Heart right ventricle (tissue), 16 donors: Measurements from ENCODE around the gene RIPOR2. TPM values are rescaled to one million over a fixed set of nuclear protein-coding genes. Genes with fewer than 3 reads are reported as not detected.

Source experiments
- ATAC-seq, 8 donors: fragments of 200-7000 bp; cut with Tn5 transposase; one replicate each; pipeline ENCODE4 v1.9.1; 2020; ENCODE audit warnings: mild to moderate bottlenecking in 8 of 8, moderate library complexity in 8 of 8, moderate number of reproducible peaks in 1 of 8
- DNase-seq, 2 donors: peaks; one replicate each; pipeline ENCODE4 v3.0.0-alpha.2; 2020
- H3K27ac ChIP-seq, 10 donors: fragments of 200-600 bp; sonication (generic) in 2 of 10; one replicate each; pipeline versions ENCODE4 v1.5.0 to v1.8.0; 2020 to 2022; ENCODE audit warnings: mild to moderate bottlenecking in 3 of 10
- H3K27me3 ChIP-seq, 7 donors: fragments of 200-600 bp; one replicate each; pipeline ENCODE4 v1.8.0; 2021 to 2022; ENCODE audit warnings: mild to moderate bottlenecking in 2 of 7
- H3K36me3 ChIP-seq, 9 donors: fragments of 200-600 bp; sonication (generic) in 1 of 9; one replicate each; pipeline versions ENCODE4 v1.5.0 to v1.8.0; 2020 to 2022; ENCODE audit warnings: mild to moderate bottlenecking in 2 of 9
- H3K4me1 ChIP-seq, 9 donors: fragments of 200-600 bp; sonication (generic) in 1 of 9; one replicate each; pipeline versions ENCODE4 v1.5.0 to v1.8.0; 2020 to 2022; ENCODE audit warnings: mild to moderate bottlenecking in 4 of 9
- H3K4me3 ChIP-seq, 10 donors: fragments of 200-600 bp; sonication (generic) in 2 of 10; one replicate each; pipeline versions ENCODE4 v1.5.0 to v1.8.0; 2020 to 2022; ENCODE audit warnings: mild to moderate bottlenecking in 7 of 10, moderate library complexity in 2 of 10
- H3K9me3 ChIP-seq, 11 donors: fragments of 200-600 bp in 10 of 11; sonication (generic) in 2 of 11; one replicate each; pipeline versions ENCODE4 v1.5.0 to v1.8.0; 2013 to 2022; ENCODE audit warnings: mild to moderate bottlenecking in 2 of 11, control low read depth in 1 of 11, moderate library complexity in 1 of 11
- CTCF ChIP-seq, 9 donors: fragments of 200-600 bp; sonication (generic) in 2 of 9; IDR thresholded peaks; one replicate each; pipeline versions ENCODE4 v1.5.0 to v1.8.0; 2021 to 2022; ENCODE audit warnings: antibody characterized with exemption in 9 of 9, mild to moderate bottlenecking in 5 of 9, moderate library complexity in 1 of 9
- WGBS, 2 donors: extraction: QIAGEN DNeasy Blood & Tissue Kit; methylation state at CpG; one replicate each; pipeline ENCODE4 v1.1.7; 2013; ENCODE audit warnings: inconsistent platforms in 1 of 2; 5-methylcytosine and 5-hydroxymethylcytosine counted together
- intact Hi-C, 10 donors: fragments of 100-400 bp; cut with DNase I; formaldehyde crosslinking; loops; one replicate each; pipeline versions ENCODE4 v1.11.1 to v1.14.2; 2022
- polyA plus RNA-seq, 2 donors: library from polyadenylated mRNA; stranded (reverse); fragments of 200-250 nt; gene quantifications; one replicate each; pipeline ENCODE4 v1.2.3, GENCODE V29; 2013
- total RNA-seq, 10 donors: library from RNA; stranded (reverse); fragmentation: NEBNext Ultra II Directional in 3 of 10; extraction: Animal tissue kit (Norgen Biotek cat#: 25700) in 3 of 10; gene quantifications; one replicate each; pipeline versions ENCODE4 v1.2.1 to v1.2.4, GENCODE V29; 2021 to 2023
- donor health status: Arrhythmogenic right ventricular cardiomyopathy.
- donor health status: ischemic (EF 13 %, LVEDD 7.1; RV severe dilation, severe dysfunction).
- donor health status: healthy with polysubstance abuse.
- donor health status: DM: no; HTN: yes; CAD: no.
- donor health status: DM: no; HTN: no; CAD: no.
- donor health status: ischemic (EF 25% LVEDD 6.9; RV normal size, moderate dysfunction).
- donor health status: ischemic (EF 25% LVEDD 5.7; RV mildly dilated, moderate dysfunction).
- donor health status: healthy.
- donor health status: DM: yes; HTN: yes; CAD: no.
- donor health status: Ischemic cardiomyopathy.
- donor health status: ischemic (EF 35%, LVEDD 5.7; RV mildly dilated, moderate dysfunction).
- donor health status: nonischemic (EF 11% LVEDD 7.7; RV severe dilation, severe dysfunction).
- donor health status: DM: yes; HTN: yes; CAD: no.
- donor health status: PGD.
- donor health status: ischemic (EF 29% LVEDD 5.4; RV normal size, mild dysfunction).
- donor health status: nonischemic (EF 23%, LVEDD 6.1; RV moderate dilation, normal function).

The RIPOR2 gene
- total and polyA plus RNA-seq, 12 donors: 1.2 to 14.5 (median 3.6) TPM

GRCh38 chr6:24854077-24854666 is 81.6 kb downstream of the RIPOR2 start:
- H3K27ac ChIP-seq: no peak overlapping the region
- WGBS, 2 donors: 38 to 53% methylated on average over 3 of the region's 3 CpGs
- TF ChIP-seq CTCF (IDR thresholded peaks at IDR 0.05): no peak
- peaks cover 0 to 42% (median 16%) of the 10 kb centered on the region in 9 donors for H3K4me1 ChIP-seq
- no peak for ATAC-seq
- no peak for DNase-seq
- no peak overlapping the region for H3K4me3 ChIP-seq
- intact Hi-C loops: no loop called here
- H3K27me3 ChIP-seq: no peaks in the 10 kb centered on the region
- H3K9me3 ChIP-seq: no peaks in the 10 kb centered on the region
- H3K36me3 ChIP-seq: peaks cover 0 to 85% (median 7%) of the 10 kb centered on the region in 9 donors

DNA sequence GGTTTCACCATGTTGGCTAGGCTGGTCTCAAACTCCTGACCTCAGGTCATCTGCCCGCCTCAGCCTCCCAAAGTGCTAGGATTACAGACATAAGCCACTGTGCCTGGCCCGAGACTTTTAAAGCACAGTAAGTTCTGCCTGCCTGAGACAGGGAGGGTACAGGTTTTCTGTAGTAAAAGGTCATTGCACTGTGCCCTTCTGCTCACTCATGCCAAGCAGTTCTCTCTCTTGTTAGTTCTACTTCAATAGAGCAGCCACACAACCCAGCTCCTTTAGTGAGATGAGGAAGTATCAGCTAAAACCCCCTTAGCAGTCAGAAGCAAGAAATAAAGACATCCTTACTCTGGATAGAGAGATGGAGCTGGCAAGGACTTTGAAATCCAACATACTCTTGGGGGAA is 84.7 kb downstream of the RIPOR2 start:
- H3K27ac ChIP-seq: no peak overlapping the region
- DNase-seq: no peak
- H3K4me1 ChIP-seq: peaks cover 0 to 11% (median 4%) of the 10 kb centered on the region in 9 donors
- H3K36me3 ChIP-seq: peaks cover 0 to 94% (median 12%) of the 10 kb centered on the region in 9 donors
- no peak for ATAC-seq
- no peaks in the 10 kb centered on the region for H3K9me3 ChIP-seq
- no peaks in the 10 kb centered on the region for H3K27me3 ChIP-seq
- H3K4me3 ChIP-seq: no peak overlapping the region
- intact Hi-C loops: no loop called here
- no peak for TF ChIP-seq CTCF (IDR thresholded peaks at IDR 0.05)
- 97 to 100% methylated on average over 2 of the region's 2 CpGs for WGBS, 2 donors

GRCh38 chr6:24849713-24850112 is 86.0 kb downstream of the RIPOR2 start:
- no peaks in the 10 kb centered on the region for H3K4me1 ChIP-seq
- 96 to 97% methylated on average over 7 of the region's 7 CpGs for WGBS, 2 donors
- DNase-seq: no peak
- H3K27me3 ChIP-seq: no peaks in the 10 kb centered on the region
- H3K36me3 ChIP-seq: peaks cover 0 to 100% (median 12%) of the 10 kb centered on the region in 9 donors
- intact Hi-C loops: no loop called here
- ATAC-seq: no peak
- no peak overlapping the region for H3K27ac ChIP-seq
- H3K4me3 ChIP-seq: no peak overlapping the region
- no peaks in the 10 kb centered on the region for H3K9me3 ChIP-seq
- TF ChIP-seq CTCF (IDR thresholded peaks at IDR 0.05): no peak

DNA sequence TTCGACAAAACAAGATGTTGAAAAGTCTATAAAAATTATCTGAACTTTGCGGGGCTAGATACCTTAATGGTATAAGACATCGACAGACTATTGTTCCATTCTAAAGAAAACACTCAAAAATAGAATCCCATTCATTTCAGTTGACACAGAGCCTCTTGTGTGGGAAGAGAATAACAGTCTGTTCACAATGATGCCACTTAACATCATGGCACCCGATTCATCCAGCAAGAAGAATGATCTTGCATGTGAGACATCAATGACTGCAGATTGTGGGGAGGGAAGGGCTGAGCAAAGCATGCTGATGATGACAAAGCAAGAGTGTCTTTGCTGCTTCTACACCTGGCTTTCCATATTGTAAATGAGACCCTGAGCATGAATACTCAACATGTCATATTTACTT is 87.3 kb downstream of the RIPOR2 start:
- WGBS, 2 donors: 92 to 94% methylated on average over 4 of the region's 4 CpGs
- DNase-seq: no peak
- Histone ChIP-seq H3K36me3 (peaks cover 0 to 97% (median 12%) of the 10 kb centered on the region in 9 donors), H3K4me3 (no peak overlapping the region), H3K9me3 (no peaks in the 10 kb centered on the region), H3K4me1 (peaks cover 0 to 7% (median 4%) of the 10 kb centered on the region in 9 donors), H3K27ac (no peak overlapping the region), H3K27me3 (no peaks in the 10 kb centered on the region)
- ATAC-seq: no peak
- intact Hi-C loops: no loop called here
- no peak for TF ChIP-seq CTCF (IDR thresholded peaks at IDR 0.05)
